ENCODE data around the gene ANO3.

ANO3 gene

DNA sequence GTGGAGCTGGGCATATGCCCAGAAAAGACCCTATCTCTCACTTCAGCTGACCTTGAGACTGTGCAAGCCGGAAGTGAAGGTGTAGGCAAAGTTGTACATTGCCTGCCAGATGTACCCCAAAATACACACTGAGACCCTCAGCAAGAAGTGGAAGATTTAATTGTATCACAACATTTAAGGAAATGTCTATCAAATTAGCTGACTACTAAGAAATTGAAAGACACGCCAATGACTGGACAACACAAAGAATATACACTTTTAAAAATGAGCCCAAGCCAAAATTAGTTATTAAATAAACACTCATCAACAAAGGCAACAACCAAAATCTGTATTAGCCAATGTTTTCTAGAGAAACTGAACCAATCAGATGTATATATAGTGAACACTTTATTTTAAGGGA, 7.7 kb upstream of the ANO3 start:
- Histone ChIP-seq H3K36me3 (no peaks in the 10 kb centered on the region), H3K27ac (no peak overlapping the region), H3K27me3 (no peaks in the 10 kb centered on the region), H3K9me3 (no peaks in the 10 kb centered on the region), H3K4me3 (ENCODE audit: low read depth in 1 of 2, low read length in 1 of 2) (no peak overlapping the region), H3K4me1 (ENCODE audit: control insufficient read depth in 1 of 2, insufficient read depth in 1 of 2, low read depth in 1 of 2, low read length in 1 of 2) (no peaks in the 10 kb centered on the region)
- TF ChIP-seq, protein P1, sequence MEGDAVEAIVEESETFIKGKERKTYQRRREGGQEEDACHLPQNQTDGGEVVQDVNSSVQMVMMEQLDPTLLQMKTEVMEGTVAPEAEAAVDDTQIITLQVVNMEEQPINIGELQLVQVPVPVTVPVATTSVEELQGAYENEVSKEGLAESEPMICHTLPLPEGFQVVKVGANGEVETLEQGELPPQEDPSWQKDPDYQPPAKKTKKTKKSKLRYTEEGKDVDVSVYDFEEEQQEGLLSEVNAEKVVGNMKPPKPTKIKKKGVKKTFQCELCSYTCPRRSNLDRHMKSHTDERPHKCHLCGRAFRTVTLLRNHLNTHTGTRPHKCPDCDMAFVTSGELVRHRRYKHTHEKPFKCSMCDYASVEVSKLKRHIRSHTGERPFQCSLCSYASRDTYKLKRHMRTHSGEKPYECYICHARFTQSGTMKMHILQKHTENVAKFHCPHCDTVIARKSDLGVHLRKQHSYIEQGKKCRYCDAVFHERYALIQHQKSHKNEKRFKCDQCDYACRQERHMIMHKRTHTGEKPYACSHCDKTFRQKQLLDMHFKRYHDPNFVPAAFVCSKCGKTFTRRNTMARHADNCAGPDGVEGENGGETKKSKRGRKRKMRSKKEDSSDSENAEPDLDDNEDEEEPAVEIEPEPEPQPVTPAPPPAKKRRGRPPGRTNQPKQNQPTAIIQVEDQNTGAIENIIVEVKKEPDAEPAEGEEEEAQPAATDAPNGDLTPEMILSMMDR (IDR thresholded peaks at IDR 0.05): no peak

DNA sequence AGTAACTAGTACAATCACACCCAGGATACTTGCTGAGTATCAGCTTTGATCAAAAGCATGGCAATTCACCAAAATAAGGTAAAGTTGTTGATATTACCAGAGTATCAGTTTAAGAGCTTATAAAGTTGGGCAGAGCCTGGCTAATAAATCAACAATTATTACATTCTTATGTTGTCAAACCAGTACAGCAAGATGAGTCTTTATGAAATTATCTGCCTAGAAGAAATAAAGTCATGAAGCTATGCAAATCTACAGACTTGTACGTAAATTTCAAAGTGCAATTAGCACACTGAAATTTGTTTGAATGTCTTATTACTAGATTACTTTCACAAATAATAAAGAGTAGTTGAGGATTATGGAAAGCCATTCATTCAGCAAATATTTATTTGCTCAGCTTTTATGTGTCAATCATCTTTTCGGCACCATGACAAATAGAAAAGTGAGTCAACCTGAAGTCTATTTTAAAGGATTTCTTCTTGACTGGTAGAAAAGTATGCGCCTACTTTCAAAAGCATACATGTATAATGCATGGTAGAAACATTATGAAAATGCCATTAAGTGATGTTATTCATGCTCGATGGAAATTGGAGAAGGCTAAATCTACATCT, 5.0 kb upstream of the ANO3 start:
- H3K4me1 ChIP-seq (ENCODE audit: control insufficient read depth in 1 of 2, insufficient read depth in 1 of 2, low read depth in 1 of 2, low read length in 1 of 2): no peaks in the 10 kb centered on the region
- H3K4me3 ChIP-seq (ENCODE audit: low read depth in 1 of 2, low read length in 1 of 2): no peak overlapping the region
- H3K27ac ChIP-seq: no peak overlapping the region
- H3K36me3 ChIP-seq: no peaks in the 10 kb centered on the region
- TF ChIP-seq, protein P1 (IDR thresholded peaks at IDR 0.05): no peak
- H3K9me3 ChIP-seq: no peaks in the 10 kb centered on the region
- H3K27me3 ChIP-seq: peaks cover 17% of the 10 kb centered on the region

DNA sequence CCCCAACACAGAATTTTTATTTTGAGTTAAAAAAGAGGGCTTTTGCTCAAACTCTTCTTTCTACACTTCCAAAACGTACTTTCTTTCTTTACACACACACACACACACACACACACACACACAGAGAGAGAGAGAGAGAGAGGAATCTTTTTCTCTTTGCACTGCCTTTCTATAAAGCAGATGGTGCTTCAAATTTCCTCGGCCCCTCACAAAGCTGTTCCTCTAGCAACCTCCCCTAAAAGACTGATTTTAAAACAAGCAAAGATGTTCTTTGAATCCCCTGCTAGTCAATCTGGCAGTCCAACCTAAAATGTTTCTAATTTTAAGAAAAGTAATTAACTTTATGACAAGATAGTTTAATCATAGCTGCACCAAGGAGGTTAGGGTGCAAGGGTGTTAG, 2.7 kb upstream of the ANO3 start:
- H3K27me3 ChIP-seq: peaks cover 39% of the 10 kb centered on the region
- TF ChIP-seq, protein P1 (IDR thresholded peaks at IDR 0.05): no peak

DNA sequence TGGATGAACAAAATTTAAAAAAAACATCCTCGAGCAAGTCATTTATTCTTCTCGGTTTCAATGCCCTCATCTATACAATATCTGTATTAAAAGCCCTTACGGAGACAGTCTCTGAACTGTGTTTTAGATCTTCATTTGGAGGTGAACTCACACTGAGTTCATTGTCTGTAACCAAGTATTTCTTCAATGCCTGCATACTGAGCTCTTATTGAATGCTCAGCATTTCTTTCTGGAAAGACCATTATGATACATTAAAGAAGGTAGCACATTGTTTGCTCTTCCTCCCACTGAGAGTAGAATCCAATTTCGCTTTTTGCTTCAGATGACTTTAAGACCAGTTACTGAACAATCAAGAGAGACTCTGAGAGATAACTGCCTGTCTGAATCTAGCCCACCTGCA, 1.7 kb upstream of the ANO3 start:
- H3K27me3 ChIP-seq: peaks cover 39% of the 10 kb centered on the region
- TF ChIP-seq, protein P1 (IDR thresholded peaks at IDR 0.05): no peak
- no peaks in the 10 kb centered on the region for H3K36me3 ChIP-seq
- H3K4me3 ChIP-seq (ENCODE audit: low read depth in 1 of 2, low read length in 1 of 2): no peak overlapping the region
- no peaks in the 10 kb centered on the region for H3K4me1 ChIP-seq (ENCODE audit: control insufficient read depth in 1 of 2, insufficient read depth in 1 of 2, low read depth in 1 of 2, low read length in 1 of 2)
- no peaks in the 10 kb centered on the region for H3K9me3 ChIP-seq
- H3K27ac ChIP-seq: no peak overlapping the region

More for the DNA sequence above, 2.7 kb upstream of the ANO3 start:
- H3K9me3 ChIP-seq: no peaks in the 10 kb centered on the region
- H3K4me1 ChIP-seq (ENCODE audit: control insufficient read depth in 1 of 2, insufficient read depth in 1 of 2, low read depth in 1 of 2, low read length in 1 of 2): no peaks in the 10 kb centered on the region
- no peaks in the 10 kb centered on the region for H3K36me3 ChIP-seq
- no peak overlapping the region for H3K27ac ChIP-seq
- no peak overlapping the region for H3K4me3 ChIP-seq (ENCODE audit: low read depth in 1 of 2, low read length in 1 of 2)

DNA sequence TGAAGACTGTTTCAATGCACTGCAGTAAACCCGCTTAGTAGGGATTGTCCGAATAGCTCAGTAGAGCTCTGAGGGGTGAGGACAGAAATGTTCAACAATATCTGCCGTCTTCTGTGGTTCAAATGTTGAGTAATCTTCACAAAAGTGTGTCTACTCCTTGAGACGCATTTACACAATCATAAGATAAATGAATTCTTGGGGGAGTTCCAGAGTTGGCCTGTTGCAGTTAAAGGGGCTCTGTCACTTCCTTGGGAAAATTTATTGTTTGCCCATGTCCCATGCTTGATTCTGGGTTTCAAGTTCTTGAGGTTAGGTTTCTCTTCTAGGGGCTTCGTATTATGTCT, 614 bp downstream of the ANO3 start:
- peaks cover 39% of the 10 kb centered on the region for H3K27me3 ChIP-seq

More for the DNA sequence above, 614 bp downstream of the ANO3 start:
- TF ChIP-seq, protein P1 (IDR thresholded peaks at IDR 0.05): no peak
- no peaks in the 10 kb centered on the region for H3K9me3 ChIP-seq
- H3K27ac ChIP-seq: no peak overlapping the region
- no peak overlapping the region for H3K4me3 ChIP-seq (ENCODE audit: low read depth in 1 of 2, low read length in 1 of 2)
- H3K36me3 ChIP-seq: no peaks in the 10 kb centered on the region
- no peaks in the 10 kb centered on the region for H3K4me1 ChIP-seq (ENCODE audit: control insufficient read depth in 1 of 2, insufficient read depth in 1 of 2, low read depth in 1 of 2, low read length in 1 of 2)

Data from neutrophil (primary cell).